Activated CD8-positive, alpha-beta T cell treated with anti-CD3 and anti-CD28 coated beads for 36 hours (primary cell): Measurements from ENCODE around the gene EAPP. TPM values are rescaled to one million over a fixed set of nuclear protein-coding genes. Genes with fewer than 3 reads are reported as not detected.

ENCODE experiments used
- ATAC-seq: fragments of 200-7000 bp; cut with Tn5 transposase; one replicate; pipeline ENCODE4 v1.10.0; 2021; ENCODE audit warnings: mild to moderate bottlenecking, moderate library complexity
- CTCF ChIA-PET: fragments of 350-600 bp; sonication (Branson Sonifier 250); formaldehyde crosslinking; loops from one replicate; lab custom pipeline; 2021; ENCODE audit warnings: antibody characterized with exemption; lab: Charles Lee
- POLR2A ChIA-PET: fragments of 350-600 bp; sonication (Branson Sonifier 250); formaldehyde crosslinking; loops from one replicate; lab custom pipeline; 2021; ENCODE audit warnings: antibody characterized with exemption; lab: Charles Lee
- DNase-seq: peaks from one replicate; pipeline ENCODE4 v3.0.0-alpha.2; 2020
- H3K27ac Mint-ChIP-seq: one replicate; pipeline ENCODE4 v1.8.0; 2021; ENCODE audit warnings: mild to moderate bottlenecking, mixed read lengths
- H3K27me3 Mint-ChIP-seq: one replicate; pipeline ENCODE4 v1.8.0; 2021; ENCODE audit warnings: mixed read lengths
- H3K36me3 Mint-ChIP-seq: one replicate; pipeline ENCODE4 v1.8.0; 2021; ENCODE audit warnings: low read depth, mixed read lengths
- H3K4me1 Mint-ChIP-seq: one replicate; pipeline ENCODE4 v1.8.0; 2021; ENCODE audit warnings: low read depth, mixed read lengths
- H3K4me3 Mint-ChIP-seq: one replicate; pipeline ENCODE4 v1.8.0; 2021; ENCODE audit warnings: mild to moderate bottlenecking, moderate library complexity, mixed read lengths
- H3K9me3 Mint-ChIP-seq: one replicate; pipeline ENCODE4 v1.8.0; 2021; ENCODE audit warnings: mixed read lengths
- CTCF ChIP-seq: fragments of 200-600 bp; IDR thresholded peaks from one replicate; pipeline ENCODE4 v1.8.0; 2022; ENCODE audit warnings: antibody characterized with exemption, mild to moderate bottlenecking
- intact Hi-C: fragments of 100-400 bp; cut with micrococcal nuclease; formaldehyde crosslinking; loops from one replicate; pipeline ENCODE4 v1.10.0; 2022
- total RNA-seq, 2 experiments: library from RNA; stranded (reverse); gene quantifications; one replicate each; pipeline ENCODE4 v1.2.3, GENCODE V29; 2021

Gene EAPP
- total RNA-seq: 10 to 100 TPM; 29.9 to 32.0 TPM

GRCh38 chr14:34539407-34540180, at the start of gene EAPP:
EAPP (minus strand) TSS chr14:34539701; CDS start chr14:34539628, 73 bp downstream.
- DNase-seq: peak; percentile 98
- Mint-ChIP-seq H3K27ac (peak within 1 kb of the TSS; percentile 99), H3K4me1 (peaks cover 28% of the 10 kb centered on the region), H3K27me3 (no peaks in the 10 kb centered on the region), H3K9me3 (no peaks in the 10 kb centered on the region), H3K36me3 (peaks cover 2% of the 10 kb centered on the region), H3K4me3 (peak within 1 kb of the TSS; percentile 93)
- intact Hi-C loops: no loop called here
- peak; percentile 100 for ATAC-seq
- POLR2A ChIA-PET: no interaction called here
- no peak for TF ChIP-seq CTCF
- CTCF ChIA-PET: interaction anchor here (1.0 kb wide), 1 partner anchor 208 kb away, joined by 3 read pairs; no protein-coding TSS in a partner anchor

- intact Hi-C loops: no loop called here
- ATAC-seq: no peak
- Mint-ChIP-seq H3K4me1 (peaks cover 4% of the 10 kb centered on the region), H3K4me3 (no peak overlapping the region), H3K27me3 (no peaks in the 10 kb centered on the region), H3K27ac (no peak overlapping the region), H3K9me3 (no peaks in the 10 kb centered on the region), H3K36me3 (peaks cover 24% of the 10 kb centered on the region)
- TF ChIP-seq CTCF: no peak
- CTCF ChIA-PET: no interaction called here
- DNase-seq: no peak
- POLR2A ChIA-PET: no interaction called here
Measured at GRCh38 chr14:34583525-34583924, 44.0 kb upstream of the EAPP start.

- H3K27ac Mint-ChIP-seq: no peak overlapping the region
- H3K9me3 Mint-ChIP-seq: no peaks in the 10 kb centered on the region
- no peaks in the 10 kb centered on the region for H3K4me1 Mint-ChIP-seq
- intact Hi-C loops: no loop called here
- no peak overlapping the region for H3K4me3 Mint-ChIP-seq
- no peaks in the 10 kb centered on the region for H3K27me3 Mint-ChIP-seq
- CTCF ChIA-PET: interaction anchor here (0.7 kb wide), 1 partner anchor 250 kb away, joined by 3 read pairs; no protein-coding TSS in a partner anchor
- peaks cover 24% of the 10 kb centered on the region for H3K36me3 Mint-ChIP-seq
- no peak for TF ChIP-seq CTCF
- POLR2A ChIA-PET: interaction anchor here (0.6 kb wide), 1 partner anchor 43 kb away, joined by 3 read pairs; no protein-coding TSS in a partner anchor
- DNase-seq (no peak), ATAC-seq (no peak)
Measured at GRCh38 chr14:34582117-34582680, 42.7 kb upstream of the EAPP start.

GRCh38 chr14:34580381-34580780, 40.9 kb upstream of the EAPP start:
- intact Hi-C loops: no loop called here
- no peak for DNase-seq
- ChIA-PET CTCF (no interaction called here), POLR2A (interaction anchor here (1.1 kb wide), 1 partner anchor 38 kb away, joined by 3 read pairs; no protein-coding TSS in a partner anchor)
- no peak overlapping the region for H3K4me3 Mint-ChIP-seq
- no peaks in the 10 kb centered on the region for H3K9me3 Mint-ChIP-seq
- H3K27me3 Mint-ChIP-seq: no peaks in the 10 kb centered on the region
- no peak for TF ChIP-seq CTCF
- no peak for ATAC-seq
- H3K27ac Mint-ChIP-seq: no peak overlapping the region
- no peaks in the 10 kb centered on the region for H3K4me1 Mint-ChIP-seq
- H3K36me3 Mint-ChIP-seq: peaks cover 27% of the 10 kb centered on the region

GRCh38 chr14:34571771-34572170, 32.3 kb upstream of the EAPP start:
- H3K4me3 Mint-ChIP-seq: no peak overlapping the region
- peaks cover 11% of the 10 kb centered on the region for H3K36me3 Mint-ChIP-seq
- ATAC-seq: no peak

More at GRCh38 chr14:34571771-34572170, 32.3 kb upstream of the EAPP start:
- Mint-ChIP-seq H3K9me3 (no peaks in the 10 kb centered on the region), H3K27me3 (no peaks in the 10 kb centered on the region), H3K4me1 (no peaks in the 10 kb centered on the region), H3K27ac (no peak overlapping the region)
- ChIA-PET POLR2A (no interaction called here), CTCF (no interaction called here)
- no peak for TF ChIP-seq CTCF
- intact Hi-C loops: no loop called here
- no peak for DNase-seq
